Panc1 (cell line): ENCODE data around the gene AKAP13. TPM values are rescaled to one million over a fixed set of nuclear protein-coding genes. Genes with fewer than 3 reads are reported as not detected.

Experiments
- ATAC-seq: fragments of 200-7000 bp; cut with Tn5 transposase; 2 replicates; pipeline ENCODE4 v1.9.1; 2020; ENCODE audit warnings: mild to moderate bottlenecking, moderate library complexity
- BruUV-seq: library from RNA; stranded (reverse); fragments of 400-500 nt; replicated peaks from 2 replicates; lab custom pipeline; 2021; lab: Mats Ljungman, UMichigan
- CTCF ChIA-PET: fragments of 300-600 bp; sonication (Branson Sonifier 250); formaldehyde crosslinking; loops from one replicate; lab custom pipeline; 2022; ENCODE audit warnings: antibody characterized with exemption; lab: Charles Lee
- POLR2A ChIA-PET: fragments of 300-600 bp; sonication (Branson Sonifier 250); formaldehyde crosslinking; loops from one replicate; lab custom pipeline; 2022; ENCODE audit warnings: antibody characterized with exemption; lab: Charles Lee
- DNase-seq: peaks from one replicate; pipeline ENCODE4 v3.0.0-alpha.2; 2010; ENCODE audit warnings: low read depth, low spot score
- H3K27ac ChIP-seq: 2 replicates; pipeline ENCODE4 v1.5.1; 2011; ENCODE audit warnings: mild to moderate bottlenecking, low read length, inconsistent platforms
- H3K27me3 ChIP-seq: fragments of 200-500 bp; sonication (Bioruptor generic); 2 replicates; pipeline ENCODE4 v1.6.0; 2014; ENCODE audit warnings: low read length, inconsistent platforms; ENCODE audit not compliant: control insufficient read depth, insufficient read depth
- H3K36me3 ChIP-seq: fragments of 200-500 bp; sonication (Bioruptor generic); 2 replicates; pipeline ENCODE4 v1.5.1; 2014; ENCODE audit warnings: inconsistent platforms, mild to moderate bottlenecking, low read length, moderate library complexity; ENCODE audit not compliant: control insufficient read depth, insufficient read depth
- H3K4me1 ChIP-seq: 2 replicates; pipeline ENCODE4 v1.5.1; 2011; ENCODE audit warnings: inconsistent platforms, mild to moderate bottlenecking, low read length, moderate library complexity; ENCODE audit not compliant: control insufficient read depth, insufficient read depth
- H3K4me3 ChIP-seq, 2 experiments: 2 replicates each; pipeline ENCODE4 v1.5.1; 2011 to 2012; ENCODE audit warnings: low read depth in 2 of 2, low read length in 2 of 2, mild to moderate bottlenecking in 2 of 2, inconsistent platforms in 1 of 2, moderate library complexity in 1 of 2
- H3K9me3 ChIP-seq: fragments of 200-500 bp; sonication (Bioruptor generic); 2 replicates; pipeline ENCODE4 v1.5.1; 2014; ENCODE audit warnings: low read depth, mild to moderate bottlenecking, inconsistent platforms, low read length, moderate library complexity; ENCODE audit not compliant: control insufficient read depth, insufficient read depth
- CTCF ChIP-seq: fragments of 450-650 bp; IDR thresholded peaks from 2 replicates; pipeline ENCODE4 v1.5.1; 2017; ENCODE audit warnings: mild to moderate bottlenecking
- POLR2AphosphoS5 ChIP-seq: IDR thresholded peaks from 2 replicates; pipeline ENCODE4 v1.6.1; 2012; ENCODE audit warnings: mild to moderate bottlenecking, low read depth, low read length, moderate library complexity
- REST ChIP-seq, 2 experiments: IDR thresholded peaks; 2 replicates each; pipeline ENCODE4 v1.6.1; 2011 to 2012; ENCODE audit warnings: low read depth in 2 of 2, control low read depth in 1 of 2, low read length in 1 of 2, mild to moderate bottlenecking in 1 of 2, moderate library complexity in 1 of 2; ENCODE audit not compliant: insufficient read depth in 1 of 2
- SIN3A ChIP-seq: IDR thresholded peaks from 2 replicates; pipeline ENCODE4 v1.6.1; 2012; ENCODE audit warnings: low read depth, mild to moderate bottlenecking, low read length, moderate library complexity, borderline replicate concordance; ENCODE audit not compliant: insufficient read depth
- TCF7L2 ChIP-seq: IDR thresholded peaks from 2 replicates; pipeline ENCODE4 v1.6.1; 2011; ENCODE audit warnings: mild to moderate bottlenecking, low read depth, low read length, inconsistent platforms
- in situ Hi-C: cut with HindIII; loops from 2 replicates; pipeline ENCODE4 v1.10.0; 2016; ENCODE audit warnings: low sequenced_read_pairs, low pct_unique_long_range_greater_than_20kb
- intact Hi-C: fragments of 100-400 bp; cut with micrococcal nuclease; formaldehyde crosslinking; loops from one replicate; pipeline ENCODE4 v1.10.0; 2022; ENCODE audit not compliant: unreplicated experiment
- total RNA-seq: library from RNA; stranded (reverse); gene quantifications from one replicate; pipeline ENCODE4 v1.2.1, GENCODE V29; 2021; ENCODE audit not compliant: unreplicated experiment

AKAP13 gene
- total RNA-seq, 1 experiment from 2014 or later = 94.2 TPM

- BruUV-seq = no TSS peak
- TF ChIP-seq TCF7L2 (no peak), CTCF (no peak), POLR2AphosphoS5 (no peak), SIN3A (no peak), REST (IDR thresholded peaks at IDR 0.05; ENCODE audit: insufficient read depth in 1 of 2, low read depth in 2 of 2, low read length in 1 of 2) (no peak)
- no peak overlapping the region for H3K27ac ChIP-seq
- ChIA-PET CTCF (interaction anchor here (0.5 kb wide), 1 partner anchor 758 kb away, joined by 3 read pairs; no protein-coding TSS in a partner anchor), POLR2A (no interaction called here)
- in situ Hi-C loops (no loop called here), intact Hi-C loops (no loop called here)
- no peaks in the 10 kb centered on the region for H3K27me3 ChIP-seq
- DNase-seq (no peak), ATAC-seq (no peak)
- peaks cover 2% of the 10 kb centered on the region; the same call in 1 of the 2 replicates for H3K36me3 ChIP-seq
- peaks cover 7% of the 10 kb centered on the region for H3K4me1 ChIP-seq
- no peaks in the 10 kb centered on the region for H3K9me3 ChIP-seq
- H3K4me3 ChIP-seq = no peak overlapping the region
These were observed 110.5 kb downstream of the AKAP13 start for GRCh38 chr15:85490856-85491255.

- in situ Hi-C loops (no loop called here), intact Hi-C loops (no loop called here)
- DNase-seq (no peak), ATAC-seq (no peak)
- ChIA-PET CTCF (no interaction called here), POLR2A (interaction anchor here (0.6 kb wide), 1 partner anchor 31 kb away, joined by 3 read pairs; no protein-coding TSS in a partner anchor)
- TF ChIP-seq REST (IDR thresholded peaks at IDR 0.05; ENCODE audit: insufficient read depth in 1 of 2, low read depth in 2 of 2, low read length in 1 of 2) = no peak
- TF ChIP-seq CTCF = no peak
- TF ChIP-seq SIN3A = no peak
- no peak for TF ChIP-seq POLR2AphosphoS5
- TF ChIP-seq TCF7L2 = no peak
- Histone ChIP-seq H3K27me3 (no peaks in the 10 kb centered on the region), H3K4me3 (no peak overlapping the region), H3K4me1 (peaks cover 12% of the 10 kb centered on the region), H3K9me3 (no peaks in the 10 kb centered on the region), H3K27ac (no peak overlapping the region), H3K36me3 (peaks cover 2% of the 10 kb centered on the region; the same call in 1 of the 2 replicates)
- no TSS peak for BruUV-seq
These were observed 111.3 kb downstream of the AKAP13 start for GRCh38 chr15:85491691-85492090.
